Measurements from ENCODE around the gene C10orf88.

C10orf88 gene

GRCh38 chr10:122939133-122939855 is 14.7 kb downstream of the C10orf88 start:
- H3K9me3 Mint-ChIP-seq, result peaks cover 5% of the 10 kb centered on the region
- H3K27ac Mint-ChIP-seq, result no peak overlapping the region
- H3K27me3 Mint-ChIP-seq (ENCODE audit: low read depth, poor library complexity), result no peaks in the 10 kb centered on the region
- no peak for DNase-seq
- no peak for TF ChIP-seq CTCF (IDR thresholded peaks at IDR 0.05)
- H3K4me3 Mint-ChIP-seq, result no peak overlapping the region
- H3K36me3 Mint-ChIP-seq (ENCODE audit: low read depth), result peaks cover 39% of the 10 kb centered on the region
- H3K4me1 Mint-ChIP-seq, result no peaks in the 10 kb centered on the region

DNA sequence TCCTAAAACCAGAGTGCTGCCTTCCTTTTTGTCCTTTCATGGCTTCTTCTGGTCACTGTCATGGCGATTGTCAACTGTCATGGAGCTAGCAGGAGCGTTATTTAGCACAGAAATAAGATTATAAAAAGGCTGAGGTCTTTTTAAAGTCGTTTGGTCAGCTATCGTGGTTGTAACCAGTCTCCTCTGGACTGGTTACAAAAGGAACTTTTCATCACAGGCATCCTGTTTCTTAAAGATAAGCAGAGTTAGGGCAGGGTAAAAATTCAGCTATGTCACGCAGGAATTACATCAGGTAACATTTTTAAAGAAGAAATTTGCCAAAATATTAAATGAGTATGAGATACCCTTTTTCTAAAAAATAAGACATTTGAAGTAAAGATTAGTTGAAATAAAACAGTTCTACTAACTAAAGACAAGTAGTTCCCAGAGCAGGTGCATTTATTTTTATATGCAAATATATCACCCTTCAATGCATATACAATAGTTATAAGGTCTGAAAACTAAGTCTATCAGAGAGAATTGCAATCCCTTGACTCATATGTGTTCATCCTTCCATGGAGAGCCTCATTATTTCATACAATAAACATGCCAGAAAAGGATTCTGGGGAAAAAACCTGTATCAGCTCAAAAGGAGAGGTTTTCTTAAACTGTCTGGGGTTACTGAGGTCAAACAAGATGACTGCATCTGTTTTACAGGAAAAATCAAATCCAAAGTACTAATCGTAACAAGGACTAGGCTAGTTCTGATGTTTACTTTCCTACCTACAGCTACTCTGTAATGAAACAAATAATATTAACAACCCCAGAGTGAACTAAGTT is 22.7 kb downstream of the C10orf88 start:
- DNase-seq, result no peak
- Mint-ChIP-seq H3K27ac (no peak overlapping the region), H3K4me1 (no peaks in the 10 kb centered on the region), H3K36me3 (ENCODE audit: low read depth) (peaks cover 27% of the 10 kb centered on the region), H3K4me3 (no peak overlapping the region), H3K9me3 (peaks cover 5% of the 10 kb centered on the region), H3K27me3 (ENCODE audit: low read depth, poor library complexity) (no peaks in the 10 kb centered on the region)
- TF ChIP-seq CTCF (IDR thresholded peaks at IDR 0.05), result no peak

GRCh38 chr10:122930140-122930539 is 23.9 kb downstream of the C10orf88 start:
- Mint-ChIP-seq H3K27me3 (ENCODE audit: low read depth, poor library complexity) (no peaks in the 10 kb centered on the region), H3K27ac (no peak overlapping the region), H3K9me3 (no peaks in the 10 kb centered on the region), H3K4me3 (no peak overlapping the region), H3K36me3 (ENCODE audit: low read depth) (peaks cover 19% of the 10 kb centered on the region), H3K4me1 (no peaks in the 10 kb centered on the region)
- DNase-seq, result no peak
- no peak for TF ChIP-seq CTCF (IDR thresholded peaks at IDR 0.05)

GRCh38 chr10:122915700-122916099 is 38.3 kb downstream of the C10orf88 start:
- no peaks in the 10 kb centered on the region for H3K4me1 Mint-ChIP-seq
- no peak overlapping the region for H3K27ac Mint-ChIP-seq
- peaks cover 6% of the 10 kb centered on the region for H3K27me3 Mint-ChIP-seq (ENCODE audit: low read depth, poor library complexity)
- no peak overlapping the region for H3K4me3 Mint-ChIP-seq
- no peaks in the 10 kb centered on the region for H3K9me3 Mint-ChIP-seq
- H3K36me3 Mint-ChIP-seq (ENCODE audit: low read depth), result no peaks in the 10 kb centered on the region
- TF ChIP-seq CTCF (IDR thresholded peaks at IDR 0.05), result no peak
- no peak for DNase-seq

GRCh38 chr10:122911889-122912484 is 42.0 kb downstream of the C10orf88 start:
- TF ChIP-seq CTCF (IDR thresholded peaks at IDR 0.05), result no peak
- no peak overlapping the region for H3K4me3 Mint-ChIP-seq
- H3K4me1 Mint-ChIP-seq, result no peaks in the 10 kb centered on the region
- no peak overlapping the region for H3K27ac Mint-ChIP-seq
- peak; percentile 92 for DNase-seq
- H3K36me3 Mint-ChIP-seq (ENCODE audit: low read depth), result no peaks in the 10 kb centered on the region
- H3K27me3 Mint-ChIP-seq (ENCODE audit: low read depth, poor library complexity), result peaks cover 15% of the 10 kb centered on the region
- no peaks in the 10 kb centered on the region for H3K9me3 Mint-ChIP-seq

Data from nephron progenitor cell (in vitro differentiated cells).